HG02763 (cell line): ENCODE data around the gene PREX1.
"Not testable (repeated sequence)": the region's sequence is repeated elsewhere in the genome, so short reads cannot be mapped to it uniquely, and the experiment has no call there.

Source experiments
- ATAC-seq: cut with Tn5 transposase; IDR thresholded peaks from one replicate; pipeline ENCODE4 v1.9.1; 2021; ENCODE audit warnings: mild to moderate bottlenecking, moderate library complexity; ENCODE audit not compliant: unreplicated experiment

The PREX1 gene

GRCh38 chr20:48812600-48813445 is 15.0 kb downstream of the PREX1 start:
- no peak for ATAC-seq

- not testable (repeated sequence) for ATAC-seq
Measured at GRCh38 chr20:48812114-48812513, 15.7 kb downstream of the PREX1 start.

- ATAC-seq: no peak
Measured at GRCh38 chr20:48809673-48810072, 18.1 kb downstream of the PREX1 start.

GRCh38 chr20:48808382-48809034 is 19.3 kb downstream of the PREX1 start:
- no peak for ATAC-seq

- no peak for ATAC-seq
Measured at GRCh38 chr20:48807586-48808381, 20.0 kb downstream of the PREX1 start.

GRCh38 chr20:48807051-48807450 is 20.7 kb downstream of the PREX1 start:
- ATAC-seq: no peak

- no peak for ATAC-seq
Measured at GRCh38 chr20:48805716-48806115, 22.1 kb downstream of the PREX1 start.

GRCh38 chr20:48805286-48805685 is 22.5 kb downstream of the PREX1 start:
- ATAC-seq: no peak

- no peak for ATAC-seq
Measured at GRCh38 chr20:48804300-48804980, 23.4 kb downstream of the PREX1 start.

- ATAC-seq: no peak
Measured at GRCh38 chr20:48803176-48804053, 24.4 kb downstream of the PREX1 start.

- no peak for ATAC-seq
Measured at GRCh38 chr20:48802647-48803046, 25.2 kb downstream of the PREX1 start.

- ATAC-seq: no peak
Measured at GRCh38 chr20:48802216-48802615, 25.6 kb downstream of the PREX1 start.

- no peak for ATAC-seq
Measured at GRCh38 chr20:48801197-48801596, 26.6 kb downstream of the PREX1 start.

- ATAC-seq: no peak
Measured at GRCh38 chr20:48800177-48800576, 27.6 kb downstream of the PREX1 start.

- no peak for ATAC-seq
Measured at GRCh38 chr20:48799328-48800105, 28.3 kb downstream of the PREX1 start.

- no peak for ATAC-seq
Measured at GRCh38 chr20:48797850-48798747, 29.7 kb downstream of the PREX1 start.

- no peak for ATAC-seq
Measured at GRCh38 chr20:48797275-48797825, 30.4 kb downstream of the PREX1 start.

- no peak for ATAC-seq
Measured at GRCh38 chr20:48795732-48796131, 32.1 kb downstream of the PREX1 start.
